ENCODE data around the gene CHST10. TPM values are rescaled to one million over a fixed set of nuclear protein-coding genes. Genes with fewer than 3 reads are reported as not detected.

Gene CHST10
- total RNA-seq, 1 donor from 2014 or later, result 25.8 TPM

DNA sequence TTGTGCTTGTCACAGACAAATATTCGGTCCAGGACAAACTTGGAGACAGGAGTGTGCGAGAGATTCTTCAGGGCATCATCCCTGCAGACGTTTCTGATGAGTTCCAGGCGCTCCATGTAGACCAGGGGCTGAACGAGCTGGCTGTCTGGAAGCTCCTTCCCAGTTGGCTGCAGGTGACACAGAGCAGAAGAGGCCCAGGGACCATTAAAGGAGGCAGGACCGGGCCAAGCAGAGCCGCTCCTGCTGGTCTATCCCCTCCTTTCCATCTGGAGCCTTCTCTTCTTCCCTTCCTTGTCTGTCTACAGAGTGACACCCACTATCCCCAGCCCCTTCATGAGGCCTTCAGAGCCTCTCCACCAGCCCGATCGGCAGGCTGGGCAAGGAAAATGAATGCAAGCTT is 19.5 kb downstream of the CHST10 start:
- Mint-ChIP-seq H3K4me3 (no peak overlapping the region), H3K4me1 (no peaks in the 10 kb centered on the region), H3K27me3 (ENCODE audit: low read depth) (no peaks in the 10 kb centered on the region), H3K9me3 (no peaks in the 10 kb centered on the region), H3K36me3 (peaks cover 30% of the 10 kb centered on the region), H3K27ac (no peak overlapping the region)
- DNase-seq (ENCODE audit: low spot score in 2 of 2, unreplicated experiment in 2 of 2), result no peak
- TF ChIP-seq, protein P1, sequence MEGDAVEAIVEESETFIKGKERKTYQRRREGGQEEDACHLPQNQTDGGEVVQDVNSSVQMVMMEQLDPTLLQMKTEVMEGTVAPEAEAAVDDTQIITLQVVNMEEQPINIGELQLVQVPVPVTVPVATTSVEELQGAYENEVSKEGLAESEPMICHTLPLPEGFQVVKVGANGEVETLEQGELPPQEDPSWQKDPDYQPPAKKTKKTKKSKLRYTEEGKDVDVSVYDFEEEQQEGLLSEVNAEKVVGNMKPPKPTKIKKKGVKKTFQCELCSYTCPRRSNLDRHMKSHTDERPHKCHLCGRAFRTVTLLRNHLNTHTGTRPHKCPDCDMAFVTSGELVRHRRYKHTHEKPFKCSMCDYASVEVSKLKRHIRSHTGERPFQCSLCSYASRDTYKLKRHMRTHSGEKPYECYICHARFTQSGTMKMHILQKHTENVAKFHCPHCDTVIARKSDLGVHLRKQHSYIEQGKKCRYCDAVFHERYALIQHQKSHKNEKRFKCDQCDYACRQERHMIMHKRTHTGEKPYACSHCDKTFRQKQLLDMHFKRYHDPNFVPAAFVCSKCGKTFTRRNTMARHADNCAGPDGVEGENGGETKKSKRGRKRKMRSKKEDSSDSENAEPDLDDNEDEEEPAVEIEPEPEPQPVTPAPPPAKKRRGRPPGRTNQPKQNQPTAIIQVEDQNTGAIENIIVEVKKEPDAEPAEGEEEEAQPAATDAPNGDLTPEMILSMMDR (IDR thresholded peaks at IDR 0.05; ENCODE audit: unreplicated experiment), result no peak

DNA sequence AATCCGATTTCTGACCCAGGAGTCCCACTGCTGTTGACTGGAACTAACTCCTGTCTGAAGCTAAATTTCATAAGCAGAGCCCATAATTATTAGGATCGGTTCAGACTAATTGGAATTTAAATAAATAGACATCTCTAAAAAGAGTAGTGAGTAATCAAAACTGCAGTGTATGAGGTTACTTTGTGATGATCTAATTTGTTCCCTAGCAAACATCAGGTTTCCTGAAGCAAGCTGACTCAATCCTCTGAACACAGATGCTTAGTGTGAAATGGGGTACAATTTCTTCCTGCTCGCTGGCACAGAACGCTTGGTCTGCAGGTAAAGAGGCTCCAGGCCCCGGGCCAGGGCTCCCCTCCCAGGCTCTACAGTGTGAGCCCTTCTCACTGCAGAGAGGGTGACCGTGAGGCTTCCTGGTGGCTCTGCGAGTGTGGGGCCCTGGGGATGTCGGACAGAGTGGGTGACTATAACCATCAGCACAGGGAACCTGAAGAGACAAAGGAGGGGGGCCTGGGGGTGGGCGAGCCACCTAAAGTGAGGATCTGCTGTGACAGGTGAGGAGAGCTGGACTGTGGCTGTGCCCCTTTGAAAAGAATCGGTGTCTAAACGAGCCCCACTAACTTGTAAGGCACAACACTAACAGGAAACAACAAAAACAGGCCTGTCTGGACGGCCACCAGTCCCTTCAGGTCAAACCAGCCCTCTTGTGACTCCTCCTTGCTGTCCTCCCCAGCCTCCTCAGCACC is 20.2 kb downstream of the CHST10 start:
- H3K36me3 Mint-ChIP-seq, result peaks cover 34% of the 10 kb centered on the region
- no peak overlapping the region for H3K4me3 Mint-ChIP-seq
- no peaks in the 10 kb centered on the region for H3K4me1 Mint-ChIP-seq
- DNase-seq (ENCODE audit: low spot score in 2 of 2, unreplicated experiment in 2 of 2), result no peak
- H3K27me3 Mint-ChIP-seq (ENCODE audit: low read depth), result no peaks in the 10 kb centered on the region
- H3K9me3 Mint-ChIP-seq, result no peaks in the 10 kb centered on the region
- H3K27ac Mint-ChIP-seq, result no peak overlapping the region
- TF ChIP-seq, protein P1 (IDR thresholded peaks at IDR 0.05; ENCODE audit: unreplicated experiment), result no peak

- H3K4me3 Mint-ChIP-seq, result no peak overlapping the region
- H3K36me3 Mint-ChIP-seq, result peaks cover 30% of the 10 kb centered on the region
- no peaks in the 10 kb centered on the region for H3K4me1 Mint-ChIP-seq
- H3K27me3 Mint-ChIP-seq (ENCODE audit: low read depth), result no peaks in the 10 kb centered on the region
- TF ChIP-seq, protein P1 (IDR thresholded peaks at IDR 0.05; ENCODE audit: unreplicated experiment), result no peak
- H3K27ac Mint-ChIP-seq, result no peak overlapping the region
- DNase-seq (ENCODE audit: low spot score in 2 of 2, unreplicated experiment in 2 of 2), result no peak
- no peaks in the 10 kb centered on the region for H3K9me3 Mint-ChIP-seq
Observed at GRCh38 chr2:100396483-100396882, 21.0 kb downstream of the CHST10 start.

DNA sequence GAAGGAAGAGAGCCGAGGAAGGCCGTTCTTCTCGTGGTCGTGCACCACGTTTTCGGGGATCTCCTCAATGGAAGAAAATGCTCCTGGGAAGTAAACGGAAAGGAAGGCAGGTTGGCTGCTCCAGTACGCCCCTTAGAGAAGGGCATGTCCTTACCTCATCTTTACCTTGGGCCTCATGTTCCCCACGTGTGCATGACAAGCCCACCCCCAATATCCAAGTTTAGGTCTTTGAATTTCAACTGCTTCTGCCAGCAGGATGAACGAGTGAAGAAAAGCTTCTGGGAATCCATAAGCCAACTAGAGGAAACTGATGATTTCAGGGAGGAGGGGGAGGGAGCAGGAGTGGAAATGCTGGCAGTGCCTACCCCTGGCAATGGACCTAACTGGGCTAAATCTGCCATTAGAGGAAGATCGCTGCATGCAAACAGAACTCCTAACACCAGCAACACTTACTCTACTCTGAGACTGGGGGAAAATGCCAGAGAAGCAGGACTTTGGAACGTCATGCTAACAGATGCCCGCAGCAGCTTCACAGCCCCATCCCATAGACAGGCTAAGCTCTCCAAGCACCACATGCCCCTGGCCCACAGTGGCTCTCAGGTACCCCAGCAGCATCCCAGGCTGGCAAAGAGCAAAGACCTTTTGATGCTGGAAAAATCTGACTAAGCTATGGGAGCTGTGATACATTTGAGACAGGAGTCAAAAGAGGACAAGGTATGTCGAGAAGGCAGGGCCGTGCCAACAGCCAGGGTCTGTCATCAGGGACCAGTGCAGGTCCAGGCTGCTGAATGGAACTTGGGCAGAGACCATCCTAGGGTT is 21.7 kb downstream of the CHST10 start:
- Mint-ChIP-seq H3K27ac (no peak overlapping the region), H3K4me1 (no peaks in the 10 kb centered on the region), H3K4me3 (no peak overlapping the region), H3K9me3 (no peaks in the 10 kb centered on the region), H3K27me3 (ENCODE audit: low read depth) (no peaks in the 10 kb centered on the region), H3K36me3 (peaks cover 24% of the 10 kb centered on the region)
- TF ChIP-seq, protein P1 (IDR thresholded peaks at IDR 0.05; ENCODE audit: unreplicated experiment), result no peak
- DNase-seq (ENCODE audit: low spot score in 2 of 2, unreplicated experiment in 2 of 2), result no peak

DNA sequence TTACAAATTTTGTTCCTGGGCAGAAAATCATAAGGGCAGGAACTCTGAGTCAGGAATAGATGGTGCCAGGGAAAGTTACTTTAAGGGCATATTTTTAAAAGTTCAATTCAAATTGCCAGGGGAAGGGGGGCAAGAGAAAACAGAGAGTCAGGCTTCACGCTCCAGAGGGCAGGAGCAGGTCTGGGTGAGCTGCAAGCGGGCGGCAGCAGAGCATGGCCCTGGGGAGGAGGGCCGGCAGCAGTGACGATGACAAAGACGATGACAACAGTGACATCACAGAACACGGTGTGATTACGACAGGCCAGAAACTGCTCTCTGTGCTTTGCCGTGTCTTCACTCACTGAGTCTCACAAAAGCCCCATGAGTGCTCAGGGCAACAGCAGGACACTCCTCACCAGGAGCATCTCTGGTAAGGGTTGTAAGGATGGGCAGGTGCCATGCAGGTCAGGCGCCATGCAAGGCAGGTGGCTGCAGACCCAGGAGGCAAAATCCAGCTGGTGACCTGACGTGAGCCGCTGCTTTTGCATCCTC is 23.3 kb downstream of the CHST10 start:
- Mint-ChIP-seq H3K27ac (no peak overlapping the region), H3K4me1 (no peaks in the 10 kb centered on the region)
- DNase-seq (ENCODE audit: low spot score in 2 of 2, unreplicated experiment in 2 of 2), result no peak

More for the DNA sequence above, 23.3 kb downstream of the CHST10 start:
- Mint-ChIP-seq H3K27me3 (ENCODE audit: low read depth) (no peaks in the 10 kb centered on the region), H3K36me3 (peaks cover 19% of the 10 kb centered on the region), H3K4me3 (no peak overlapping the region), H3K9me3 (no peaks in the 10 kb centered on the region)
- TF ChIP-seq, protein P1 (IDR thresholded peaks at IDR 0.05; ENCODE audit: unreplicated experiment), result no peak

All from mesothelial cell of epicardium (in vitro differentiated cells).